NCI-H82 (cell line): ENCODE results near the gene FXYD7.

Experiments used
- DNase-seq: peaks from one replicate; lab custom pipeline; 2025; lab: John Stamatoyannopoulos, UW

FXYD7 gene

GRCh38 chr19:35199481-35199880 lies 56.4 kb downstream of the FXYD7 start:
- no peak for DNase-seq

- no peak for DNase-seq
Measured at GRCh38 chr19:35202722-35203688, 60.0 kb downstream of the FXYD7 start.
